Hepatic stellate cell (primary cell): Measurements from ENCODE around the gene IL1RAPL1.

ENCODE experiments used
- DNase-seq: peaks from one replicate; pipeline ENCODE4 v3.0.0; 2011; ENCODE audit warnings: low spot score

The IL1RAPL1 gene

DNA sequence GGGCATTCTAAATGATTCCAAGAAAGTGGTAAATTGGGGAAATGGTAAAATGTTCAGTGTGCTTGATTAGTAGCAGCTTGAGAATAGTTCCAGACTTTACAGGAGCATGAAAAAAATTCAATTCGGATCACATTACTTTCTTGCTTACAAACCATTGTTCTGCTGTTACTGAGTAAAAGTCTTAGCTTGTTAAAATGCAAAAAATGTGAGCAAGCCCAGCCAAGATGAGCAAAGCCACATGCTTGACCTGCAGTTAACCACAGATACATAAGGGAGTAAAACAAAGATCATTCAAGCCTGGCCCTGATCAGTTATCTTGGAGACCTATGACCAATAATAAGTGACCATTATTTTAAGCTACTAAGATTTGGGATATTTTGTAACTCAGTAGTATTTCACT, 1065.2 kb downstream of the IL1RAPL1 start:
- no peak for DNase-seq

DNA sequence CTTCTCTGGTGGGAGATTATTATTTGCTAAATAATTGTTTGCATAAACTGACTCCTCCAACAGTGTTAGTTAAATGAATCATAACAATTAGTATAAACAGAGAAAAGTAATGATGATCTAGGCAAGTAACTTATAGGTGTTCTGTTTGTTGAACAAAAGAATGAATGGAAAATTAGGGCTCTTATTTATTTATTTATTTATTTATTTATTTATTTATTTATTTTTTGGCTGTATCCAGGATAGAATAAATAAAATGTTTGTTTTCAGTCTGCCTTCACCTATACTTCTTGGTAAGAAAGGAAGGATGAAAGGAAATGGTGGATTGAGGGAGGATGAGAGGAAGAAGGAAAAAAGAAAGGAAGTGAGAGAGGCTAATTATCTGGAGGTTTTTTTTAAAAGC, 1066.5 kb downstream of the IL1RAPL1 start:
- DNase-seq, result no peak

DNA sequence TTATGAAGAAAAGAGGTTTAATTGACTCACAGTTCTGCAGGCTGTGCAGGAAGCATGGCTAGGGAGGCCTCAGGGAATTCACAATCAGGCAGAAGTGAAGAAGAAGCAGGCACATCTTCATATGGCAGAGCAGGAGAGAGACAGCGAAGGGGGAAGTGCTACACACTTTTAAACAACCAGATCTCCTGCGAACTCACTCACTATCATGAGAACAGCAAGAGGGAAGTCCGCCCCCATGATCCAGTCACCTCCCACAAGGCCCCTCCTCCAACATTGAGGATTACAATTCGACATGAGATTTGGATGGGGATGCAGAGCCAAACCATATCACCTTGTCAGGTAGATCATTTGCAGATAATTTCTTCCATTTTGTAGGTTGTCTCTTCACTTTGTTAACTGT, 1072.7 kb downstream of the IL1RAPL1 start:
- DNase-seq, result no peak

DNA sequence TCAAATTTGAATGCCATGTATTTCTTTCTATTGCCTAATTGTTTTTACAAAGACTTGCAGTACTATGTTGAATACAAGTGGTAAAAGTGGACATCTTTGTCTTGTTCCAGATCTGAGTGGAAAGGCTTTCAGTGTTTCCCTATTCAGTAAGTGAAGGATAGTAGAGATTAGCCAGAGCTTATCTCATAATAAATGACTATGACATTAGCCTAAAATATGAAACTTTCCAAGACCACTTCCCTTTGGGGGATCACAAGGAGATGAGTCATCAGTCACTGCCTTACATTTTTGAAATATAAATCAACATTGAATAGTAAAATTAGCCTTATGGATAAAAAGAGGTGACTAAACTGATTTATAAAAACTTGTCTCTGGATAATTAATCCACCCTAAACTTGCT, 1074.0 kb downstream of the IL1RAPL1 start:
- peak; percentile 23 for DNase-seq

DNA sequence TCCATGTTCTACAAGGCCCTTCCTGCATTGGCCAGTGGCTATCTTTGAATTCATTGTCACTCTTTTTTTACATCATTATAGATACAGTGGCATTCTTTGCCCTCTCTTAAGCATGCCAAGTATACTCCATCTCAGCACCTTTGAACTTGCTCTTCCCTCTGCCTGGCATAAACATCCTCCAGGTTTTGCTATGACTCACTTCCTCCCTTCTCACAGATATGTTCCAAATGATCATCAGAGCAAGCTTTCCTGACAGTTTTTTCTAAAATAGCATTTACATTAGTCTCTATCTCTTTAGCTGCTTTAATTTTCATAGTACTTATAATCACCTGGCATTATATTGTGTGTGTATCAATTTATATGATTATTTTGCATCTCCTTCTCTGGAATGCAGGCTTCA, 1074.9 kb downstream of the IL1RAPL1 start:
- peak; percentile 11 for DNase-seq

DNA sequence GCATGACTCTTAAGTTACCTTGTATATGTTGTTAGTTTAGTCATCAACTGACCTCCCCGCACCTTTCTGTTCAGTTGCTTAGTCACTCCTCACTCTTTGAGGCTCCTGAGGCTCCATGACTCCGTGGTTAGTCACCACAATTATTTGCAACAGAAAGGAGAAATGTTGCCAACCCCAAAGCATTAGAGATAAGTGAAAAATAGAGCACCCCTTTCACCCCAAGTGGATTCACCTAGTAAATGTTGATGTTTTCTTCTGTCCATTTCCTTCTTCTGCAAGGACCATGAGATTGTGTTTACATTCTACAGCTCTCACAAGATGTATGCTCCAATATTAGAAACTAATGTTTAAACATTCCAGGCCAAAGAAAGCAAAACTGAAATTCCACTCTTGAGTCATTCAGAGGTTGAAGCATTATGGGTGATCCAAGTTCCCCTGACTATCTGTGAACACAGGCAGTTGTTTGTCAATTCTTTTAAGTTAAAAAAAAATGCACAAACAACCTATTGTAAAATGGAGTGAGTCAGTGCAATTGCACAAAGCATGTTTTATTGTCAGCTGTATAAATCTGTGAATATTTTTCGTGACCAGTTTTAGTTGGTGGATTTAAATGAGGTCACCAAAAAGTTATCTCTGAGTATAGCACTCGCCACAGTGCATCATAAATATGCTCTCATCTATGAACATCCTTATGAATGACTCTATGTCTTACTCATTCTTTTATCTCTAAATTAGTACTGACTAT, 1075.7 kb downstream of the IL1RAPL1 start:
- peak; percentile 60 for DNase-seq

DNA sequence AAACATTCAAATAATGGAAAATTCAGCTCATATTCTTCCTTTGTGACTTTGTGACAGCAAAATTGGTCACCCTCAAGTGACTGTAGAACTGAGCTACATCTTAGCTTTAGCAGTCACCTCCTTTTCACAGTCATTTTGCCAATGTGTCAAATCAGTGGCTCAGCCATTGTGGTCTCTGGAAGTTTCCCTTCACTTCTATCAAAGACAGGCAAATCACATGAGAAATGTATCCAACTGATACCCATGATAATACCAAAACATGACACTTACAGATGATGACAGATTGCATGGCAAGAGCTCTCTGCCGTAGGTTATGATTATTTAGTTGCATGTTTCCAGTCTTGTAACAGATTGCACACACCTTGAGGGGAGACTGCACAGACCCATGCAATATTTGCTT, 1078.3 kb downstream of the IL1RAPL1 start:
- DNase-seq, result no peak

DNA sequence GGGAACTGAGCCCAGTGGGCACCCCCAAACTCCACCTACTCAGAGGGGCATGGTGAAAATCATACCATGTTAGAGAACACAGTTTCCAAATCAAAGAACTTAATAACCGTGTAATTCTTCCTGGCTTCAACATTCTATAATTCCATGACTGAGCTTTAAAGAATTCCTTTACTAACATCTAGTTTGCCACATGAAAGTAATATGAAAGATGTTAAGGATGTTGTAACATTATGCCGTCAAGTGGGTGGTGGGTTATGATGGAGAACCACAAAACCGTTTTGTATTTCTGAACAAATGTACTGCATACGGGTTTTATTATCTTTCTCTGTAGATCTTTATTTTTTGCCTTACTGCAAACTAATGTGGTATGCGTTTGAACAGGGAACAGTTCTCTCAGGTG, 1079.1 kb downstream of the IL1RAPL1 start:
- DNase-seq, result no peak

DNA sequence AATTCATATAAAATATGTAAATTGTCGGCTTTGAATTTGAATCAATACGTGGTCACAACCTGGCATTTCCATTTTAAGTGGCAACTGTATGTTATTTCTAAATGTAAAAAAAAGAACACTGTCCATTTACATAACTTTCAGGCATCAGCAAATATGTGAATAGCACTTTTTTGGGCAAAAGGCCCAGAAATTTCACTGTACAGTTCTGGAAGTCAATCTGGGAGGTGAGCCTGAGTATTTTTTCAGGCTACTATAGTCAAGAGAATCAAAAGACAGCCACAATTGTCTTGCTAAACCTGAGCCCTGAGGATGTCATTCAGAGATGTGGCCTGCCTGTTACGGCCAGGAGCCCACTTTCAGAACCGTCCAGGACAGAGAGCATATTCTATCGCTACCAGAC, 1084.2 kb downstream of the IL1RAPL1 start:
- no peak for DNase-seq

DNA sequence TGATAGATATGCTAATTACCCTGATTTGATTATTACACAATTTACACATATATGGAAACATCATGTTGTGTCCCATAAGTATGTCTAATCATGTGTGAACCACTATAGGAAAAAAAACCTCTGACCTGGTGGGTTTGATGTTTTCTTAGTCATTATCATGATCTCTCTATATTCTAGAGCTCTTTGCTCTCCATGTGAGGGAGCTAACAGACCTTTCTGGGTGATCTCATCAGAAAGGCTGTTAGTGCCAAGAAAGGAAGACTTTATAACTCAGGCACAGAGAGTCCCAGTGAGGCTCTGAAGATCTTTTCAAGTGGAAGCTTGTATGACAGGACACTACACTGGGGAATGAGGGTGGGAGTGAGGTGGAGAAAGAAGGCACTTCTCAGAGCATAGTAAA, 1100.4 kb downstream of the IL1RAPL1 start:
- DNase-seq, result peak; percentile 47

DNA sequence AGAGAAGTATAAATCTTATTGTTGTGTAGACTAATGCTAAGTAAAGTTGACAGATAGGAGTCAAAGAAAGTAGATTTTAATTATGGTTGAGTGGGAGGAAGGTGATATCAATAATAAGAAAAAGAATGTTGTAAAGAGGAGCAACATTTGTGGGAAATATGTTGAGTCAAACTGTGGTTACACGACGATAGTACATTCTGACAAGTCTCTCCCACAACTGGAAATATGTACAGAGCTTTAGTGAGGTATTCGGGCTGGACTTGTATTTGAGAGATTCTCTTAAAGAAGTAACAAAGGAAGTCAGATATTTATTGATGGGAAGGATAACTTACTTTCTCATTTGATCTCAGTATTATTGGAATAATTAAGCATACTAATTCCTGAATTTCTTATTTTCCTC, 1102.8 kb downstream of the IL1RAPL1 start:
- peak; percentile 10 for DNase-seq

DNA sequence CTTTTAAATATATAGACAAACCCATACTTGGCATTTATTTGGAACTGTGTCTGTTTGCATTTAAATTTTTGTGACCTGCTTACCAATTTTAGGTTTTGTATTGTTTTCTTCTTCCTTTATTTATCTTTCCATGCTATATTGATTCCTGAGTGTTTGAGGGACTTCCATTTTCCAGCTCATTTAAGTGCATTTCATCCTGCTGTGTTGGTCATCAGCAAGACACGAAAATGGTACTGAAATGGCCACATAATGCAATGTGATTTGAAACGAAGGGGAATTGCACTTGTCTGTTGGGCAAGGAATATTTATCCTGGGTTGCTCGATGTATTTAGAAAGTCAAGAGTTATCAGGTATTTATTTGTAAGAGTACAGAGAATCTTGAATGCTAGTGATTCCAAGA, 1103.8 kb downstream of the IL1RAPL1 start:
- DNase-seq, result no peak

DNA sequence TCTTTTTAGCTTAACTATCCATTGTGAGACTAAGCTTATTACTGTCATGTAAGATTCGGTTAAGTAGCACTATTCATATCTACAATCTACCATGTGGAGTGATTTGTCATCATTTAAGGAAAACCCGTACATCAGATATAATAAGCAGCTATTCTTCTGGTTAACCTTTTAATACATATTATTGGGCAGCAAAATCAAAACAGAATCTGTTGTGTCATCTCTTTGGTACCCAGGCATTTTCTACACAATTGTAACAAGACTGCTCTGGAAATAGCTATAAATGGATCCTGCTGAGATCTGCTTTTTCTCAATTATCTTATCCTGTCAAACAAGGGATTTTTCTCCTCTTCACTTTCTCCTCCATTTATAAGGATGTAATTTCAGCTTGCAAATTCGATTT, 1106.7 kb downstream of the IL1RAPL1 start:
- DNase-seq, result no peak

DNA sequence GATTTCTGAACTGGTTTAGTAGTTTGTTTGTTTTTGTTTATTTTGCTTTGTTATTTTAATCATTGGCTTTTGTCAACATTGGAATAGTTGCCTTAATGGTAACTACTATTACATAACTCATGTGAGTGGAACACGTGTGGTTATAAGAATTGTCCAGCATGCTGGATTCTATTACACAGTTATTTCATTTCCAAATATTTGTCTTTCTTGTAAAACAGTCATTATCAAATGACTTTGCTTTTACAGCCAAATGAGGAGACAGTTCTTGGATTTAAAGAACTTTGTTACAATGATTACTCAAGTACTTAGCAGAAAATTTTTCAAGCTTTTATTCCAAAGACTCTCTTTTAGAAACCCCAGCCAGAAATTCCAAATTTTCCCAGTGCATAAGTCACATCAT, 1112.0 kb downstream of the IL1RAPL1 start:
- no peak for DNase-seq

DNA sequence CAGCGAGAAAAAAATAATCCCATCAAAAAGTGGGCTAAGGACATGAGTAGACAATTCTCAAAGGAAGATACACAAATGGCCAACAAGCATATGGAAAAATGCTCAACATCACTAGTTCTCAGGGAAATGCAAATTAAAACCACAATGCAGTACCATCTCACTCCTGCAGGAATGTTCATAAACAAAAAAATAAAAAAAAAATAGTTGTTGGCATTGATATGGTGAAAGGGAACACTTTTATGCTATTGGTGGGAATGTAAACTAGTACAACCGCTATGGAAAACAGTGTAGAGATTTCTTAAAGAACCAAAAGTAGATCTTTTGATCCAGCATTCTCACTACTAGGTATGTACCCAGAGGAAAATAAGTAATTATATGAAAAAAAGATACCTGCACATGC, 1119.8 kb downstream of the IL1RAPL1 start:
- DNase-seq, result no peak

DNA sequence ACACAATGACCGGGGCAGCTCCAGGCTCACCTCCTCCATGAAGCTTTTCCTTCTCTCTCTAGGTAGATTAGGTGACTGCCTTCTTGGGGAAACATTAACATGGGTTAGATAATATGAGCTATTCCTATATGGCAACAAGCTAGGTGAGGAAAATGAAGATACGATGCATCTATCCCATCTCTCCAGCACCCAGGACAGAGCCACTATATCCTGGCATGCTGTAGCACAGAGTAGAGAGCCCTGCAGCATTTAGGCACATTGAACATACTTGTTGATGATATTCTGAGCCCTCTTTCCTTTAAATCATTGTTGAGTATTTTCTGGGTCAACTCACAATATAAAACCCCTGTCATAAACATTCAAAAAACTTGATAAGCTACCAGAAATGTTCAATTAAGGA, 1133.9 kb downstream of the IL1RAPL1 start:
- DNase-seq, result no peak

DNA sequence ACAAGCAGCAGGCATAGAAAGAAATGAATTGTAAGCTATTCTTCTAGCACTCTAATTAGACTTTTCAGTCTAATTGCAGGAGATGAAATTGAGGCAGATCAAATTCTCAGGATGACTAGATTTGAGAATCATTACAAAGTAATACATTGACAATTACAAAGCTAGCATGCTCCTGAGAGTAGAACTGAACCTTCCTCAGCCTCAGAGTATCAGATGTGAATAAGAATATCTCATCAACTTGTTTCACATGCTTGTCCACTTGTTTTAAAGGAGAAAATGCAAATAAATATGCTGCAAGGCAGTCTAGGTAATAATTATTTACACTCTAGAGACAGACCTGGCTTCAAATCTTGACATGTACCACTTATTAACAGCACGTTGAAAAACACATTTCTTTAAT, 1137.1 kb downstream of the IL1RAPL1 start:
- no peak for DNase-seq

DNA sequence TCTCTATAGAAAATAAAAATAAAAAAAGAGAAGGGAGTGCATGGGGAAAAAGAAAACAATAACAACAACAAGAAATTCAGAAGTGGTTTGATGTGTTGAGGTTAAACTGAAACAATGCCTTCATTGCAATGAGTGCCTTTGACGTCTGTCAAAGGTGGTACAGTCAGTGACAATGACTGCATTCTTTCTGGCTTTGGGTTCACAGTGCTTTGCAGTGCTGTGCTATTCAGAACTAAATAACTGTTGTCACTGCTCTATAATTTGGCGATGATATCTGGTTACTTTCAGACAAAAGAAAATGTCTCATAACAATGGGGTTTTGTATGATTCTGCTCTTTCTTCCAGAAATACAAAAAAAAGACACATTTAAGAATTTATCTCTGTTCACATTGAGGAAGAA, 1139.6 kb downstream of the IL1RAPL1 start:
- no peak for DNase-seq

DNA sequence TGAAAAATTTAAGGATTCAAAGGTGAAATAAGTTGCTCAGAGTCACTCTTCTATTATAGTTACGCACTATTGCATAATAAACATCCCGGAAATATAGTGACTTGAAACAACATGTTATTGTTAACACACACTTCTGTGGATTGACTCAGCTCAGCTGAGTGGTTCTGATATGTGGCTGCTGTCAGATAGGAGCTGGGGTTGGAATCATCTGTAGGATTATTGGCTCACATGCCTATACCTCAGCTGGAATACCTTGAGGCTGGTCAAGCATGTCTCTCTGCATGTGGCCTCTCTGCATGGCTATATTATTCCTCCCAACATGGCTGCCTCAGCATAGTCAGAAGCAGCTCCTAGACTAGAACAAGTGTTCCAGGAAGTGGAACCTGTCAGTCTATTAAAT, 1141.4 kb downstream of the IL1RAPL1 start:
- no peak for DNase-seq

DNA sequence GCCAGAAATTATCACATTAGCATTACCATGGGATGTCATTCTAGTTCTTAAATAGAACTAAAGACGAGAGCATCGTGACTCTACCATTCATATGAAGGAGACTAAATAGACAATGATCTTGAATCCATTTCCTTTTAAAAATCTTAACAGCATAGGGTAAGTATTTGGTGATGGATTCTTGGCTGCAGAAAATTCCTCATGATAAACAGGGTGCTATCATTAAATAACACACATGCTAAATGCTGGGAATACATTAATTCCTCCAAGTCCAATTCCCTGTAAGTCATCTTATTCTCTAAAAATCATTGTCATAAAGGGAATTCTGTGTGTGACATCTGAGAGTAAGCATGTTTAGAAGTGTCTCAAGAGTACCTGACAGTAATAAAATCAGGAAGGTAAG, 1157.7 kb downstream of the IL1RAPL1 start:
- DNase-seq, result no peak

DNA sequence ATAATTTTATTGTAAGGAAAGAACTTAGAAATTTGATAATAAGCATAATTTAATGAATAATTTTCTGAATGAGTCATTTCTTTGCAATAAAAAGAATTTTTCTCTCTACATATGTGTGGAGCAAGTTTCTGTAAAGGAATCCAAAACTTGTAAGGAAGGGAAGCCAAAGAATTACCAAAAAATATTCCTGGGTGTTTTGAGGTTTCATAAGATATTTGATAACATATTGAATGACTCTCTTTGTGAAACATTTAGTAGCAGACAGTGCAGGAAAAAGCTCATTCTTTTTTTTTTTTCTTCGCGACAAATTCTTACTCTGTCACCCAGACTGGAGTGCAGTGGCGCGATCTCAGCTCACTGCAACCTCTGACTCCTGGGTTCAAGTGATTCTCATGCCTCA, 1159.1 kb downstream of the IL1RAPL1 start:
- DNase-seq, result peak; percentile 17

DNA sequence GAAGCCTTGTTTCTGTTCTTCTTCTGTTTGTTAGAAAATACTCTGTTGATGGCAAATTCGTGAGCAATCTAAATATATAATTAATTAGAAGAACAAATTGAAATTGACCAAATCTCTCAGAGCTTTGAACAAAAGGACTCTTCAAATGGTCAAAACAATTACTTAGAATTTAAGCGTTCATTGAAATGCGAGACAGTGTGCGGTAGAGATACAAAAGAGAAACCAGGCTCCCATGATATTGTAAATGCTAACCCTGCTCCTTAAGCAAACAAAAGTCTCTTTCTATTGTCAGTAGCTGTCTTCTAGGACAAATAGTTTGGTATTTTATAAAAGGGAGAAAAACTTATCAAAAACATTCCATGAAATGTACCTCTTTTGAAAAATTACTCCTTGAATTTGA, 1174.8 kb downstream of the IL1RAPL1 start:
- DNase-seq, result no peak

DNA sequence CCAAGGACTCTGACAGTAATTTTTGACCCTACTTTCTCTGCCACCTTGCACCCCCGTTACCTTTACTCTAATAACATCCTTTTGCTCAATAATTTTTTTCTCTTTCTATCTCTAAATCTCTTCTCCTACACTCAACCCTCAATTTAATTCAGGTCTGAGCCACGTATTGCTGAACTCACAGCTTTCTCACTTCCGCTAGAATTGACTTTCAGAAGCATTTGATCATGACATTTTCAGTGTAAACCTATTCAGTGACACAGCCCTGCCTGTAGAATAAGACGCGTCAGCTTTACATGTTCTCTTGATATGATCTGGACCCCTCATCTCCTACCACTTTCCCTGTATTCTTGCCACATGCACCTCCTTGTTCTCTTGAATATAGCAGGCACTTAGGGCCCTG, 1188.6 kb downstream of the IL1RAPL1 start:
- no peak for DNase-seq

DNA sequence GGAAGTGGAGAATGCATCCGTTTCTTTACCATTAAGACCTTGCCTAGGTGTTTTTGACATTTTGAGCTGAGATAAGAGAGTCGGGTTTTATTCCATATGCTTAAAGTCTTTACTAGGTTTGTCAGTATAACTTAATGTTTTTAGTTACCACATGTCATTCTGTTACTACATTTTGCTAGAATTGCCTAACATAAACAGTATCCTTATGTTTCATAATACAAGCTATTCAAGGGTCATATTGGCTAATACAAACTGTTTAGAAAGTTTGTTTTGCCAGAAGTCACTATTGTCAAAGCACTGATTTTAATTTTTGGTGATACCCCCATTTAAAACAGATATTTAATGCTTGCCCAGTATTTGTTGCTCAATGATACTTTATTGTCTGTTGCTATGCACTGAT, 1200.4 kb downstream of the IL1RAPL1 start:
- no peak for DNase-seq
